DND-41 (cell line): ENCODE results near the gene CCNY.
"Not testable (repeated sequence)": the region's sequence is repeated elsewhere in the genome, so short reads cannot be mapped to it uniquely, and the experiment has no call there.

Source experiments
- ATAC-seq: fragments of 200-7000 bp; cut with Tn5 transposase; 3 replicates; pipeline ENCODE4 v1.9.1; 2021; ENCODE audit warnings: low read depth; ENCODE audit not compliant: insufficient read depth
- DNase-seq: peaks from one replicate; pipeline ENCODE4 v3.0.0-alpha.2; 2020
- H2AFZ ChIP-seq: 2 replicates; pipeline ENCODE4 v1.6.0; 2012; ENCODE audit warnings: low read depth, low read length
- H3K27ac ChIP-seq: 2 replicates; pipeline ENCODE4 v1.5.1; 2012; ENCODE audit warnings: low read length, inconsistent platforms
- H3K27me3 ChIP-seq: fragments of 200-600 bp; sonication (generic); 2 replicates; pipeline ENCODE4 v1.6.0; 2012; ENCODE audit warnings: low read length, mild to moderate bottlenecking, inconsistent platforms; ENCODE audit not compliant: insufficient read depth, poor library complexity
- H3K36me3 ChIP-seq: 2 replicates; pipeline ENCODE4 v1.5.1; 2012; ENCODE audit warnings: low read length, inconsistent platforms; ENCODE audit not compliant: insufficient read depth
- H3K4me1 ChIP-seq: 2 replicates; pipeline ENCODE4 v1.5.1; 2012; ENCODE audit warnings: mild to moderate bottlenecking, low read length; ENCODE audit not compliant: insufficient read depth
- H3K4me2 ChIP-seq: 2 replicates; pipeline ENCODE4 v1.6.0; 2012; ENCODE audit warnings: mild to moderate bottlenecking, moderate library complexity, low read length, inconsistent platforms; ENCODE audit not compliant: insufficient read depth
- H3K4me3 ChIP-seq, 2 experiments: fragments of 200-600 bp in 1 of 2; shearing (Covaris generic) in 1 of 2; 2 replicates each; pipeline ENCODE4 v1.5.1; 2012 to 2016; ENCODE audit warnings: inconsistent platforms in 2 of 2, low read length in 2 of 2, mild to moderate bottlenecking in 2 of 2, low read depth in 1 of 2, moderate library complexity in 1 of 2
- H3K79me2 ChIP-seq: 2 replicates; pipeline ENCODE4 v1.6.0; 2012; ENCODE audit warnings: low read length, inconsistent platforms; ENCODE audit not compliant: insufficient read depth
- H3K9ac ChIP-seq: 2 replicates; pipeline ENCODE4 v1.6.0; 2012; ENCODE audit warnings: low read depth, mild to moderate bottlenecking, inconsistent platforms, low read length, moderate library complexity
- H3K9me3 ChIP-seq: 2 replicates; pipeline ENCODE4 v1.5.1; 2012; ENCODE audit warnings: low read length, moderate library complexity, mild to moderate bottlenecking, inconsistent platforms; ENCODE audit not compliant: insufficient read depth, severe bottlenecking
- H4K20me1 ChIP-seq: 2 replicates; pipeline ENCODE4 v1.6.0; 2012; ENCODE audit warnings: low read length; ENCODE audit not compliant: insufficient read depth
- EZH2 ChIP-seq: IDR thresholded peaks from 3 replicates; pipeline ENCODE4 v1.6.1; 2012; ENCODE audit warnings: borderline replicate concordance, low read depth, mild to moderate bottlenecking, moderate library complexity, low read length, inconsistent platforms; ENCODE audit not compliant: severe bottlenecking
- TF ChIP-seq, protein P1 (sequence below): IDR thresholded peaks from 2 replicates; pipeline ENCODE4 v1.5.1; 2012; ENCODE audit warnings: borderline replicate concordance, low read length, moderate library complexity, mild to moderate bottlenecking; ENCODE audit not compliant: poor library complexity, severe bottlenecking; ENCODE audit errors: extremely low read depth

The CCNY gene

DNA sequence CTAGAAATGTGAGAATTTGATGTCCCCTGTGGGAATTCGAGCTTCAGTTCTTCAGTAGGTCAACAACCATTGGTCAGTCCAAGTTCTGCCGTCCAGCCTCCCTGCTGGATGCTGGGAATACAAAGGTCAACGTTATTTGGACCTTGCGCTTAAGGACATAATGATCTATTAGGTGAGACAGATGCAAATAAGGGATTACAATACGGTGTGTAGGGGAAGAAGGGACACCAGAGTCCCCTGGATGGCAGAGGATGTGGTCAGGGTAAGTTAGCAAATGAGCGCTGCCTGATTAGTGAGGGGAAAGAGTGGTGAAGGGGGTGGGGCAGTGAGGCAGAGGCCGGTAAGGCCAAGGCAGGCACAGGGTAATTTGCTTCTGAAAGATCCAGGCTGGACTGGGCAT is 16.2 kb downstream of the CCNY start:
- peaks cover 83% of the 10 kb centered on the region for H4K20me1 ChIP-seq
- H3K36me3 ChIP-seq: no peaks in the 10 kb centered on the region
- H3K9me3 ChIP-seq: no peaks in the 10 kb centered on the region
- H3K4me1 ChIP-seq: peaks cover 21% of the 10 kb centered on the region
- peak; percentile 73 for ATAC-seq
- H3K4me2 ChIP-seq: no peak overlapping the region
- no peak for TF ChIP-seq EZH2
- TF ChIP-seq, protein P1, sequence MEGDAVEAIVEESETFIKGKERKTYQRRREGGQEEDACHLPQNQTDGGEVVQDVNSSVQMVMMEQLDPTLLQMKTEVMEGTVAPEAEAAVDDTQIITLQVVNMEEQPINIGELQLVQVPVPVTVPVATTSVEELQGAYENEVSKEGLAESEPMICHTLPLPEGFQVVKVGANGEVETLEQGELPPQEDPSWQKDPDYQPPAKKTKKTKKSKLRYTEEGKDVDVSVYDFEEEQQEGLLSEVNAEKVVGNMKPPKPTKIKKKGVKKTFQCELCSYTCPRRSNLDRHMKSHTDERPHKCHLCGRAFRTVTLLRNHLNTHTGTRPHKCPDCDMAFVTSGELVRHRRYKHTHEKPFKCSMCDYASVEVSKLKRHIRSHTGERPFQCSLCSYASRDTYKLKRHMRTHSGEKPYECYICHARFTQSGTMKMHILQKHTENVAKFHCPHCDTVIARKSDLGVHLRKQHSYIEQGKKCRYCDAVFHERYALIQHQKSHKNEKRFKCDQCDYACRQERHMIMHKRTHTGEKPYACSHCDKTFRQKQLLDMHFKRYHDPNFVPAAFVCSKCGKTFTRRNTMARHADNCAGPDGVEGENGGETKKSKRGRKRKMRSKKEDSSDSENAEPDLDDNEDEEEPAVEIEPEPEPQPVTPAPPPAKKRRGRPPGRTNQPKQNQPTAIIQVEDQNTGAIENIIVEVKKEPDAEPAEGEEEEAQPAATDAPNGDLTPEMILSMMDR: no peak
- no peak overlapping the region for H3K9ac ChIP-seq
- H3K27ac ChIP-seq: no peak overlapping the region
- no peaks in the 10 kb centered on the region for H3K27me3 ChIP-seq
- H2AFZ ChIP-seq: no peak overlapping the region
- H3K79me2 ChIP-seq: peaks cover 96% of the 10 kb centered on the region
- peak; percentile 39 for DNase-seq
- no peak overlapping the region for H3K4me3 ChIP-seq

DNA sequence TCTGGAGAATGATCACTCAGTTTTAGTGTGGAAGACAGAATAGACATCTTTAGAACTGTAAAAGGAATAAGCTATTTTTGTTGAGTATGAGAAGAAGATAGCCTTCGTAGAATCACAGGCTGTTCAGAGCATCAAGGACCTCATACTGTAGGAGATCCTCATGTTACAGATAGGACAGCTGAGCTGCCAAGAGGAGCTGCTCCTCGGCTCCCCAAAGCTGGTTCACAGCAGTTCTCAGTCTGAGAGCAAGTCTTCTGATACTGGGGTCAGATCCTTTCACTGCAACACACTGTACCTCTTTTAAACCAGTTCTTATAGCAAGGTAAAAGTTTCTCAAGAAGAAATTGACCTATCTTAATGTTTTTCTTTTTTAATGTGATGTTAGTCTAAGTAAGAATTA is 17.1 kb downstream of the CCNY start:
- no peak for DNase-seq

DNA sequence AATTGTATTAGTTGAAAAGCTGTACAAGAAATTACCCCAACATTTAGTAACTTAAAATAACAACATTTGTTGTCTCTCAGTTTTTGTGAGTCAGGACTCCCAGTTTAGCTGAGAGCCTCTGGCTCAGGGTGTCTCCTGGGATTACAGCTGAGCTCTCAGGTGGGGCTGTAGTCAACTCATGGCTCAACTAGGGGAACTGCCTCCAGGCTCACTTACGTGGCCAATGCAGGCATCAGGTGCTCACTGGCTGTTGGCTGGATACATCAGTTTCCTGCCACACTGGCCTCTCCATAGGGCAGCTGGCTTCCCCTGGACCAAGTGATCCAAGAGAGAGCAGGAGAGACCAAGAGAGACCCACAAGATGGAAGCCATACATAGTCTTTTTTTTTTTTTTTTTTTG is 17.5 kb downstream of the CCNY start:
- ATAC-seq (no peak), DNase-seq (no peak)
- Histone ChIP-seq H3K27ac (no peak overlapping the region), H3K9me3 (no peaks in the 10 kb centered on the region), H3K4me2 (no peak overlapping the region), H4K20me1 (peaks cover 85% of the 10 kb centered on the region), H3K4me3 (no peak overlapping the region), H3K27me3 (no peaks in the 10 kb centered on the region), H3K4me1 (peaks cover 21% of the 10 kb centered on the region), H3K36me3 (no peaks in the 10 kb centered on the region), H3K79me2 (peaks cover 96% of the 10 kb centered on the region), H3K9ac (no peak overlapping the region), H2AFZ (no peak overlapping the region)
- TF ChIP-seq, protein P1: no peak
- no peak for TF ChIP-seq EZH2

More for the DNA sequence above, 17.1 kb downstream of the CCNY start:
- Histone ChIP-seq H3K4me3 (no peak overlapping the region), H3K4me2 (no peak overlapping the region), H3K36me3 (no peaks in the 10 kb centered on the region), H3K27ac (no peak overlapping the region), H4K20me1 (peaks cover 84% of the 10 kb centered on the region), H2AFZ (no peak overlapping the region), H3K9me3 (no peaks in the 10 kb centered on the region), H3K79me2 (peaks cover 96% of the 10 kb centered on the region), H3K27me3 (no peaks in the 10 kb centered on the region), H3K9ac (no peak overlapping the region), H3K4me1 (peaks cover 21% of the 10 kb centered on the region)
- TF ChIP-seq EZH2: no peak
- TF ChIP-seq, protein P1: no peak
- ATAC-seq: no peak

- H3K79me2 ChIP-seq: peaks cover 96% of the 10 kb centered on the region
- H3K9me3 ChIP-seq, DNase-seq, ATAC-seq, H3K36me3 ChIP-seq, H3K9ac ChIP-seq, H3K27me3 ChIP-seq, H3K4me3 ChIP-seq, H2AFZ ChIP-seq, H3K27ac ChIP-seq, H3K4me2 ChIP-seq: not testable (repeated sequence)
- peaks cover 84% of the 10 kb centered on the region for H4K20me1 ChIP-seq
- peaks cover 21% of the 10 kb centered on the region for H3K4me1 ChIP-seq
These were observed 17.9 kb downstream of the CCNY start for GRCh38 chr10:35354257-35354656.
